Measurements from ENCODE around the gene FLACC1. TPM values are rescaled to one million over a fixed set of nuclear protein-coding genes. Genes with fewer than 3 reads are reported as not detected.

FLACC1 gene
- total RNA-seq, 1 donor from 2014 or later: 0.60 TPM

GRCh38 chr2:201255408-201256033 lies 101.6 kb downstream of the FLACC1 start:
- DNase-seq (ENCODE audit: low read depth in 2 of 2): no peak

GRCh38 chr2:201254081-201254730 lies 102.9 kb downstream of the FLACC1 start:
- DNase-seq (ENCODE audit: low read depth in 2 of 2): peak in 1 of 2 donors; percentile 44

DNA sequence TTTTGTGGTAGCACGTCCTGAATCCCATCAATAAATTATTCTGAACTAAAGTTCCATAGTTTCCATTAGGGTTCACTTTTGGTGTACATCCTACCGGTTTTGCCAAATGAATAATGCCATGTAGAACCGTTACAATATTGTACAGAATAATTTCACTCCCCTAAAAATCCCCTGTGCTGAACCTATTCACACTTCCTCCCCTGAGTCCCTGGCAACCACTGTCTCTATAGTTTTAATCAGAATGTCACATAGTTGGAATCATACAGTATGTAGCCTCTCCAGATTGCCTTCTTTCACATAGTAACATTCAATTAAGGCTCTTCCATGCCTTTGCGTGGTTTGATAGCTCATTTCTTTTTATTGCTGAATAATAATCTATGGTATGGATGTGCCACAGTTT lies 106.4 kb downstream of the FLACC1 start:
- DNase-seq (ENCODE audit: low read depth in 2 of 2): no peak

- DNase-seq (ENCODE audit: low read depth in 2 of 2): no peak
Observed at GRCh38 chr2:201249889-201250288, 107.3 kb downstream of the FLACC1 start.

DNA sequence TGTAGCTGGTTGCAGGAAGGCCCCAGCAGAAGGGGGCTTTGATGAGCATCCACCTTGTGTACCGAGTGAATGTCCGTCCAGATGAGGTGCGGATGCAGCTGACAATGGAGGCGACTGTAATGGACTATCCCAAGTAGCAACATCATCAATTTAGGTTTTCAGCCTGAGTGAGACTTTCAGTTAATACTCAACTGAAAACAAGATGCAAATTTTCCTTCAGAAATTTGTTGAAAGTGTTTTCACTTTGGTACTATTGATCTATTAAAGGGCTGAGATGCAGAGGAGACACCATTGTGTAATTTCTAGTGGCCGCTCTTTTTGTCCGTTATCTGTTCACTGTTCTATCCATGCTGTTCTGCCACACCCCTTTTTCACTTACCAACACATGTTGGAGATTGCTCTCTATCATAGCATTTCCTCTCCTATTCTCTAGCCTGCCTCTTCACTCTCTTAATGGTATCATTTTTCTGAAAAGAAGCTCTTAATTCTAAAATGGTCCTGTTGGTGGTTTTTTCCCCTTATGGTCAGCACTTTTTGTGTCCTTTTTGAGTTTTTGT lies 108.8 kb downstream of the FLACC1 start:
- no peak for DNase-seq (ENCODE audit: low read depth in 2 of 2)

- no peak for DNase-seq (ENCODE audit: low read depth in 2 of 2)
Observed at GRCh38 chr2:201246280-201246679, 110.9 kb downstream of the FLACC1 start.

GRCh38 chr2:201244829-201245228 lies 112.3 kb downstream of the FLACC1 start:
- no peak for DNase-seq (ENCODE audit: low read depth in 2 of 2)

DNA sequence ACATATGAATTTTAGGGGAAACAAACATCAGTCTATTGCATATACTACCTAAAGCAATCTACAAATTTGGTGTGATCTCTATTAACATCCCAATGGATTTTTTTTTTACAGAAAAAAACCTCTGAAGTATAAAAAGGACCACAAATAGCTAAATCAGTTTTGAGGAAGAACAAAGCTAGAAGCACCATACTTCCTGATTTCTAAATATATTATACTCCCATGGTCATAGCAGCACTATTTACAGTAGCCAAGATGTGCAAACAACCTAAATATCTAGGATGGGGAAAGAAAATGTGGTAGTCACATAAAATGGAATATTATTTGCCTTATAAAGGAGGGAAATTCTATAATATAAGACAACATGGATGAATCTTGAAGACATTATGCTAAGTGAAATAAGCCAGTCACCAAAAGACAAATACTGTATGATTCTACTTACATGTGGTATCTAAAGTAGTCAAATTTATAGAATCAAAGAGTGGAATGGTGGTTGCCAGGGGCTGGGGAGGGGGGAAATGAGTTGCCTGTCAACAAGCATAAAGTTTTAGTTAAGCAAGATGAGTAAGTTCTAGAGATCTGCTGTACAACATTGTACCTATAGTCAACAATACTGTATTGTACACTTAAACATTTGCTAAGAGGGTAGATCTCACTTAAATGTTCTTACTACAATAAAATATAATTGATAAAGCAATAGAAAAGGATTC lies 114.4 kb downstream of the FLACC1 start:
- DNase-seq (ENCODE audit: low read depth in 2 of 2): no peak

- peak in 1 of 2 donors; percentile 53 for DNase-seq (ENCODE audit: low read depth in 2 of 2)
Observed at GRCh38 chr2:201239167-201239935, 117.8 kb downstream of the FLACC1 start.

Other genes starting within 250 kb of the FLACC1 start
- gene CFLAR, start 241.2 kb downstream of the FLACC1 start, total RNA-seq: 79.1 and 101 TPM in 2 replicates
- 30.1 and 36.1 TPM in 2 replicates for gene CASP10, start 174.2 kb downstream of the FLACC1 start, total RNA-seq
- gene CASP8, start 96.8 kb downstream of the FLACC1 start, total RNA-seq: 9.5 and 13.1 TPM in 2 replicates
- 26.6 and 26.8 TPM in 2 replicates for gene TRAK2, start 94.1 kb upstream of the FLACC1 start, total RNA-seq
- 12.9 and 20.9 TPM in 2 replicates for gene STRADB, start 94.4 kb upstream of the FLACC1 start, total RNA-seq

All from lung microvascular endothelial cell (primary cell).